Measurements from ENCODE around the gene EDN2.

DNA sequence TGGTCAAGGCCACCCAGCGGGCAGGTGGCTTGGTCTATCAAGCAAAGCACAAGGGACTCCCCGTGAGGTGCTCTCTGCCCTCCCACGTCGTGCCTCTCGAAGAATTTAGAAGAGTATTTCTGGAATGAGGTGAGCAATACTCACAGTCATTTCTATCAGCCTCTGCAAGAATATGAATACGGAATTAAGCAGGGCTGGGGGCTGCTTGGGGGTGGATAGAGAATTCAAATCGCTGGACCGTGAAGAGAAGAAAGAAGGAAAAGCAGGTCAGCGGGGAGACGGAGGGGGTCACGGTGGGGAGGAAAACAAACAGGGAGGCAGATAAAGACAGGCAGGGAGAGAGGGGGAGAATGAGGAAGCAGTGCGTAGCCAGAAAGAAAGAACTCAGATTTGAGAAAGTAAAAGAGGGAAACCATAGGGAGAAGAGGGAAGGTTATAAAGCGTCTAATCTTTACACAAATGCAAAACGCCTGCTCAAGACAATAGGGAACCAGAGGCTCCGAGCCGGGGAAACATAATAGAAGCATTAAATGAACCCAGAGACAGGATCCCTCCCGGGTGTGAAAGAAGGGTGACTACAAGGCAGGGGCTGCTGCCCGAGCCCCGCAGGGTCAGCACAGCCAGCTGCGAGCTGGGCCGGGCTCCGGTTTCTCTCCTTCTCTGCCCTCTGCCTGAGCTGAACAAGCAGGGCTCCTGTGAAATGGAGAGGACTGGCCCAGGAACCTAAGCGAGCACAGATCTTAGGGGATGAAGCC, 2.1 kb upstream of the EDN2 start:
- TF ChIP-seq, protein P1, sequence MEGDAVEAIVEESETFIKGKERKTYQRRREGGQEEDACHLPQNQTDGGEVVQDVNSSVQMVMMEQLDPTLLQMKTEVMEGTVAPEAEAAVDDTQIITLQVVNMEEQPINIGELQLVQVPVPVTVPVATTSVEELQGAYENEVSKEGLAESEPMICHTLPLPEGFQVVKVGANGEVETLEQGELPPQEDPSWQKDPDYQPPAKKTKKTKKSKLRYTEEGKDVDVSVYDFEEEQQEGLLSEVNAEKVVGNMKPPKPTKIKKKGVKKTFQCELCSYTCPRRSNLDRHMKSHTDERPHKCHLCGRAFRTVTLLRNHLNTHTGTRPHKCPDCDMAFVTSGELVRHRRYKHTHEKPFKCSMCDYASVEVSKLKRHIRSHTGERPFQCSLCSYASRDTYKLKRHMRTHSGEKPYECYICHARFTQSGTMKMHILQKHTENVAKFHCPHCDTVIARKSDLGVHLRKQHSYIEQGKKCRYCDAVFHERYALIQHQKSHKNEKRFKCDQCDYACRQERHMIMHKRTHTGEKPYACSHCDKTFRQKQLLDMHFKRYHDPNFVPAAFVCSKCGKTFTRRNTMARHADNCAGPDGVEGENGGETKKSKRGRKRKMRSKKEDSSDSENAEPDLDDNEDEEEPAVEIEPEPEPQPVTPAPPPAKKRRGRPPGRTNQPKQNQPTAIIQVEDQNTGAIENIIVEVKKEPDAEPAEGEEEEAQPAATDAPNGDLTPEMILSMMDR (IDR thresholded peaks at IDR 0.05) = no peak
- TF ChIP-seq POLR2A (IDR thresholded peaks at IDR 0.05) = no peak

Data from lower leg skin (tissue), 3 donors.